Measurements from ENCODE around the gene SEMA4D.
"Not testable (repeated sequence)": the region's sequence is repeated elsewhere in the genome, so short reads cannot be mapped to it uniquely, and the experiment has no call there.

Gene SEMA4D

DNA sequence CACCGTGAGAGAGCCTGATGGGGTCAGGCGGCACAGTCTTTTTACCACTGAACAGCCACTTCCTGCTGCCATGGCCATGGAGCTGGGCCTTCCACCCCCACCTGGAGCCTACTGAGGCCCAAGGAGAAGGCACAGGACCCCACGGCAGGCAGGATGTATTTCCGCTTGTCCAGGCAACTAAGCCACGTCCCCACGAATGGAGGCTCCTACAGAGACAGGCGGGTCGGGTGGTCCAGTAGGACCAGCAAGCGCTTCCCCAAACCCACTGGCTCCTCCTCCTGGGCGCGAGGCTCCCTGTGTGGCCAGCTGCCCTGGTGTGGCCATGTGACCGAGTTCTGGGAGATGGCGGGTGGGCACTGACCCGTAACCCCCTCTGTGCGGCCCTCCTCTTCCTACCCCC lies 113.1 kb downstream of the SEMA4D start:
- DNase-seq (ENCODE audit: low read depth): no peak

DNA sequence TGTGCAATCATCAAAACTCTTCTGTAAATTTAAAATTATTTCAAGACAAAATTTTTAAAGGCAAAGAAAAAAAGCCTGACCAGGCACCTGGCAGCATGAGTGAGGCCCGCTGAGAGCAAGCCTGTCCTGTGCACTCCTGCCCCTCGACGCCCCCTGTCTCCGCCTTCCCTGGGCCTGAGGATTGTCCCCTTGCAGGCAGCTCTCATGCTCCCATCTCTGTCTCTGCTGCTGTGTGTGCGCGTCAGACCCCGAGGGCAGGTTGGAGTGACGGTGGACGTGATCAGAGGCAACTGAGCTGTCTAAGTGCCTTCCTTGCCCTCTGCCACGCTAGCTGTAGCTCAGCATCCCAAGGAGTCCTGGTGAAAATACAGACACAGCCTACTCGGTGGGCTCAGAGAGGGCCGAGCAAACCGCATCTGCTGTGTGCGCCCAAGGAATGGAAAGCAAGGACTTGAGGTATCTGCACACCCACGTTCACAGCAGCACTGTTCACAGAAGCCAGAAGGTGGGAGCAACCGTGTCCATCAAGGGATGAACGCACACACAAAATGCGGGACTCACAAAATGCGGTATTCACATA lies 114.1 kb downstream of the SEMA4D start:
- no peak for DNase-seq (ENCODE audit: low read depth)

- no peak for DNase-seq (ENCODE audit: low read depth)
Observed at GRCh38 chr9:89383030-89383720, 114.7 kb downstream of the SEMA4D start.

DNA sequence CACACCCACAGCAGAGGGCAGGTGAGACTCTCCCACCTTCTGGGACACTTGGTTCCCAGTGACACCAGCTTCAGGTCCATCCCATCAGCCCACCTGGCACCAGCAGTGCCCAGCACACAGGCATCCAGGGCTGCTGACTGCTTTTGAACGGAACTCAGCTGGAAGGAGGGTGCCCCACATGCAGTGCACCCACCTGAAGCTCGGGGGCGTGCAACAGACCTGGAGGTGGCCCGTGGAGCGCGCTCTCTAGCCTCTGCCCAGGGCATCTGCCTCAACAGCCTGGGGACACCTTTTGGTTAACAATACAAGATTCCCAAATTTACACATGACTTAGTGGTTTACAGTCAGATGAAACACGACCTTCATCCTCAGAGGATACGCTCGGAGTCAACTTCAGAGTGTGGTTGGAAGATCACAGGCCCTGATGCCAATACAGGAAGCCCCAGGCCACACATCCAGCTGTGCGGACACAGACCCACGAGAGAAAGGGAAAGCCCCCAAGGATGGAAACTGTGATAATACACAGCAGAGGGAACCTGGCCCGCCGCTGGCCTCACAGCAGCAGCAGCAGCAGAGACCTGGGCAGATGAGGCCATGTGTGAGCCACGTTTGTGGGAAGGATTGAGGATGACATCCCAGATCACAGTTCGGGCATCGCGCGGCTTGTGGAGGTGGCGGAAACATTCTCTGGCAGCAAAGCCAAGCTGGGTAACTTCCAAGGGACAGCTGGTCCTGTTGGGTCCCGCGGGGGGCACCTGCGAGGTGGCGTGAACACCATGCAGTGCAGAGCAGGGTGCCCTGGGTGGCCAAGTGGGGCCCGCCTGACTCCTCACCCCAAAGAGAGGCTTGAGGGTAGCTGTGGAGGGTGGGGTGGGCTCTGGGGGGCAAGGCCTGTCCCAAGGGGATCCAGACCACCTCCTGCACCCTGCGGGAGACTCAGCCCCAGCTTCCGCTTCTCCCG lies 115.6 kb downstream of the SEMA4D start:
- DNase-seq (ENCODE audit: low read depth): no peak

GRCh38 chr9:89381308-89381609 lies 116.7 kb downstream of the SEMA4D start:
- no peak for DNase-seq (ENCODE audit: low read depth)

- no peak for DNase-seq (ENCODE audit: low read depth)
Observed at GRCh38 chr9:89380437-89381307, 117.2 kb downstream of the SEMA4D start.

GRCh38 chr9:89379508-89380115 lies 118.3 kb downstream of the SEMA4D start:
- DNase-seq (ENCODE audit: low read depth): no peak

DNA sequence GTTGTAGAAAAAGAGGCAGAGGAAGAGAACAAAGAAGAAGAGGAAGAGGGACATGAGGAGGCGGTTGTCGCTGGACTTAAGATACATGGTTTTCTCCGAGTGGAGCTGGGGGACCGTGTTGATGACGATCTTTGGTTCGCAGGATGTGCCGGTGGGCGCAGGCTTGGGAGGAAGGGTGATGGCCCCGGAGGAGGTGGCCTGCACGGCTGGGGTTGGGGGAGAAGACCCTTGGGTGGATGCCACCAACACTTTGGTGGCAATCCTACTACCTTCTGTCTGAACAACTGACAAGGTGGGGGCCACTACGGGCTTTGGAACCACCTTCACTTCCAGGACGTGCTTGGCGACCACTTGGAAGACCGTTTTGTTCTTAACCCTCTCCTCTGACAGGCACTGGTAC lies 118.9 kb downstream of the SEMA4D start:
- no peak for DNase-seq (ENCODE audit: low read depth)

DNA sequence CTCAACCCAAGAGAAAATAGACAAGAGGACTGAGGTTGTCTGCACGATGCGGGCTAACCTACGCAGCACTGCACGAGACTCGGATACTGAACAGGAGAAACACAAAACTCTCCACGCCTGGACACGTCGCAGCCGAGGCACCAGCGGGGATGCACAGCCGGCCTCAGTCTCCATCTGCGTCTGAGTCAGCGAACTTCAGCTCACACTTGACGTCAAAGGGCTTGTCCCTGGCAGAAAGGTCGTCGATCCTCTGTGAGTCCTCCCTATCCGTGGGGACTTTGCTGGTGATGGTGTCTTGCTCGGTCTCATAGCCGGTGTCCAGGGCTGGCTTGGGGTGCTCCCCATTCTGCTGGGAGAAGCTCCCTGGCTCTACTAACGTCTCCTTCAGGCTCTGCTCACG lies 119.4 kb downstream of the SEMA4D start:
- DNase-seq (ENCODE audit: low read depth): no peak

- DNase-seq (ENCODE audit: low read depth): no peak
Observed at GRCh38 chr9:89377411-89377810, 120.5 kb downstream of the SEMA4D start.

DNA sequence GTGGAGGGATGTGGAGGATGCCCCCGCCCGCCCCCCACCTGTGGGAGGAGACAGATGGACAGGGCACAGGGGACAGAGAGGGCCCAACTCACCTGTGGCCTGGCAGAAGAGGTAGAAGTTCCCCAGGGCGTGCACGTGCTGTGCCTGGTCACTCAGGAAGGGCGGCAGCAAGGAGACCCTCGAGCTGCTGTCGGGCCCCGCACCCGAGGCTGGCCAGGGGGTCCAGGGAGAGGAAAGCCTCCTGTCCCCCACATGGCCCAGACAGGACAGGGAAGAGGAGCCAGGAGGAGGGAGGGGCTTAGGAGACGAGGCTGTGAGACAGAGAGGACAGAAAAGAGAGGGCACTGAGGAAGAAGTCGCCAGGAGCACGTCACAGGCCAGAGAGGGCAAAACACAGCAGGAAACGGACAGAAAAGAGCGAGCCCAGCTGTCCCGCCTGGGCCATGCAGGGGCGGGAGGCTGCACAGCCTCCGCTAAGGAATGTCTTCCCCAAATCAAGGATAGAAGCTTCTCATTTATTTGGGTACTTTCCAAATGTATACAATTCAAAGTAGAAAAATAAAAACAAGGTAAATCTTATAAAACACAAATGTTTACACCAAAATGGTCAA lies 121.1 kb downstream of the SEMA4D start:
- no peak for DNase-seq (ENCODE audit: low read depth)

DNA sequence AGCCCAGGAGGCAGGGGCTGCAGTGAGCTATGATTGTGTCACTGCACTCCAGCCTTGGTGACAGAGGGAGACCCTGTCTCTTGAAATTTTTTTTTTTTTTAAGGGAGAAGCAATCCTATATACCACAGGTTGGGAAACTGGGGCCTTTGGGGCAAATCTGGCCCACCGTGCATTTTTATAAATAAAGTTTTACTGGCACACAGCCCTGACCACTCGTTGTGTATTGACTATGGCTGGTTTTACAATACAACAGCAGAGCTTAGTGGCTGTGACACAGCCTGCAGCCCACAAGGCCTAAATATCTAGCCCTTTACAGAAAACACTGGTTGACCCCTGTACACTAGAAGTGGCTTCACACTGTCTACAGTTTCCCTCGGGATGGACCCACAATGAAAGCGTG lies 121.6 kb downstream of the SEMA4D start:
- no peak for DNase-seq (ENCODE audit: low read depth)

DNA sequence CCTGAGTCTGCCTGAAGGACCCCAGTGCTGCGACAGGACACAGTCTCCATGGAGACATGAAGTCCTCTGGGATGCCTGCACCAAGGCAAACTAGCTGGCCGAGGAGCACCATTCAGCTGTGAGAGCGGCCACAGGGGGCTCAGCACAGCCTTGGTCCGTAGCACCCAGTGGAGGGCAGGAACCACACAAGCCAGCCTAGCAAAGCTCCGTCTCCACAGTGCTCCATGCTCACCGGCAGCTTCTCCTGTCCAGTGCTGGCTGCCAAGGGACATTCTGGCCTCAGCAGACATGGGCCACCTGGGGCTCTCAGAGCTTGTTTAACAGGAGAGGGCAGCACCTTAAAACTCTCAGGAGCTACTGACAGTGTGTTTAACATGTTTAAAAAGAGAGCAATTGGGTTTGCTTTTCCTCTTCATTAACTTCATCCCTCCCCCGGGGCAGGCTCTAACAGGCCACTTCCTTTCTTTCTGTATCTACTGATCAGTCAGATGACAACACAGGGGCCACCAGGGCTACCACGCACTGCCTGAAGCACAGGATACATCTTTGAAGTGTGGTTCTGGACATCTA lies 122.6 kb downstream of the SEMA4D start:
- DNase-seq (ENCODE audit: low read depth): no peak

DNA sequence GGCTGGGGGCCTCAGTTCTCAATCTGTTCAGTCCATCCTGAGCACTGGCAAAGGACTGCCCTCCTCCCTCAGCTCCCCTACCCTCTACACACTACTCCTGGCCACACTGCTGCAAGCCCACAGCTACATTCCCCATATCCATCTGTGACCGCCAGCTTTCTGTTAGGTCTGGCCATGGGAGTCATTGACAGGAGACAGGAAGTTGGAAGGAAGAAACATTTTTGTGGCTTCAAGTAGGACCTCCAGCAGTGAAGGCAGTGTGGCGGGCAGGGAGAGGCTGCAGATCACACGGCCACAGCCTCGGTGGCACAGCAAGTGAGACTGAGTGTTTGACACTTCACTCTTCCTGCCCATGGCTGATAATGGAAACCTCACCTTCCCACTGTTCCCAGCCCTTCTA lies 123.7 kb downstream of the SEMA4D start:
- DNase-seq (ENCODE audit: low read depth): no peak

DNA sequence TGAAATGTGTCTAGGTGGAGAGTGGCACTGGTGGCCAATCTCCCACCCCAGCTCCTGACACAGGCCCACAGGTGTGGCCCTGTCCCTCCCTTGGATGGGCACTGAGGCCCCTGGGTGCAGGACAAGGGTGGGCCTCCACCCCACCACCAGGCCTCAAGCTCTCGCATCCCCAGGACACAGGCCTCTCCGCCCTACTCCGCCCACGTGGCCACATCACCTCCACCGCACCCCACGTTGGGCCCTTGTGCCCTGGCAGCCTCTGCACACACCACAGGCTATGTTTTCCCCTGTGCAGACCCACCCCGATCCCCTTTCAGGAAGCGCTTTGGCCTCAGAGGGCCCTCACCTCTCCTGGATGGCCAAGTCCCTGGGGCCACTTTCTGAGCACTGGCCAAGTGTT lies 124.9 kb downstream of the SEMA4D start:
- DNase-seq (ENCODE audit: low read depth): no peak

- no peak for DNase-seq (ENCODE audit: low read depth)
Observed at GRCh38 chr9:89372230-89372816, 125.6 kb downstream of the SEMA4D start.

- not testable (repeated sequence) for DNase-seq (ENCODE audit: low read depth)
Observed at GRCh38 chr9:89371791-89372190, 126.1 kb downstream of the SEMA4D start.

GRCh38 chr9:89370593-89370992 lies 127.3 kb downstream of the SEMA4D start:
- no peak for DNase-seq (ENCODE audit: low read depth)

- no peak for DNase-seq (ENCODE audit: low read depth)
Observed at GRCh38 chr9:89368978-89369377, 128.9 kb downstream of the SEMA4D start.

GRCh38 chr9:89368550-89368949 lies 129.4 kb downstream of the SEMA4D start:
- DNase-seq (ENCODE audit: low read depth): no peak
